ENCODE results near the gene FDX2. TPM values are rescaled to one million over a fixed set of nuclear protein-coding genes. Genes with fewer than 3 reads are reported as not detected.
"Not testable (repeated sequence)": the region's sequence is repeated elsewhere in the genome, so short reads cannot be mapped to it uniquely, and the experiment has no call there.

Gene FDX2
- total and polyA plus RNA-seq, 7 experiments from 2014 or later, result 5.7 to 19.4 (median 10.2) TPM

DNA sequence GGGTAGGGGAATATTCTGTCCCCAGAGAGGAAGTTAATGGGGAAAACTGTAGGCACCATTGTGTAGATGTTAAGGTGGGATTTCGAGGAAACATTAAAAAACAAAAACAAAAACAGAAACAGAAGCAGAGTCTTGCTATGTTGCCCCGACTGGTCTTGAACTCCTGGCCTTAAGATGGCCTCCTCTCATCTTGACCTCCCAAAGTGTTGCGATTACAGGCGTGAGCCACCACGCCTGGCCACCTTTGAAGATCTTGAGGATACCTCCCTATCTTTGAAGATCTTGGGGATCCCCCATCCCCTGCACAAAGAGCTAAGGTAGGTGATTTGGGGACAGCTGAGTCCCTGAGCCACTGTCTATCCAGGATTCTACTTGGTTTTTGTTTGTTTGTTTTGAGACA is 24.2 kb upstream of the FDX2 start:
- peaks cover 0 to 3% (median 0%) of the 10 kb centered on the region in 5 donors for H3K36me3 Mint-ChIP-seq
- ChIA-PET POLR2A (no interaction called here), CTCF (interaction anchor here (0.6 to 1.1 kb wide), 2 partner anchors 17 to 49 kb away, joined by 4 read pairs; no protein-coding TSS in a partner anchor)
- H3K27me3 ChIP-seq (ENCODE audit: control insufficient read depth in 2 of 2, insufficient read depth in 2 of 2, low read length in 2 of 2), result no peaks in the 10 kb centered on the region
- H3K9me3 ChIP-seq (ENCODE audit: control insufficient read depth in 2 of 3, low read length in 3 of 3), result no peaks in the 10 kb centered on the region
- no peak for DNase-seq
- no peak for ATAC-seq
- intact Hi-C loops (cut with micrococcal nuclease), result loop anchor here in 1 of 2 donors (1.0 kb wide), 1 partner anchor 71 kb away; no protein-coding TSS in a partner anchor
- peak overlapping the region; percentile 65 to 98 (median 95) for H3K27ac Mint-ChIP-seq
- H3K4me1 ChIP-seq (ENCODE audit: control insufficient read depth in 2 of 2, insufficient read depth in 2 of 2, low read length in 2 of 2), result peaks cover 17 to 25% of the 10 kb centered on the region in 2 donors
- H3K9me3 Mint-ChIP-seq, result no peaks in the 10 kb centered on the region
- peak overlapping the region; percentile 80 for H3K27ac ChIP-seq (ENCODE audit: low read depth, low read length)
- H3K36me3 ChIP-seq (ENCODE audit: control insufficient read depth in 2 of 3, insufficient read depth in 3 of 3, low read length in 3 of 3), result peaks cover 0 to 14% (median 0%) of the 10 kb centered on the region in 3 experiments
- peak overlapping the region; percentile 93 to 100 (median 98) for H3K4me3 Mint-ChIP-seq
- H3K4me1 Mint-ChIP-seq, result peaks cover 11 to 41% (median 30%) of the 10 kb centered on the region in 7 donors
- H3K27me3 Mint-ChIP-seq, result no peaks in the 10 kb centered on the region
- peak overlapping the region; percentile 57 for H3K4me3 ChIP-seq (ENCODE audit: low read length)

DNA sequence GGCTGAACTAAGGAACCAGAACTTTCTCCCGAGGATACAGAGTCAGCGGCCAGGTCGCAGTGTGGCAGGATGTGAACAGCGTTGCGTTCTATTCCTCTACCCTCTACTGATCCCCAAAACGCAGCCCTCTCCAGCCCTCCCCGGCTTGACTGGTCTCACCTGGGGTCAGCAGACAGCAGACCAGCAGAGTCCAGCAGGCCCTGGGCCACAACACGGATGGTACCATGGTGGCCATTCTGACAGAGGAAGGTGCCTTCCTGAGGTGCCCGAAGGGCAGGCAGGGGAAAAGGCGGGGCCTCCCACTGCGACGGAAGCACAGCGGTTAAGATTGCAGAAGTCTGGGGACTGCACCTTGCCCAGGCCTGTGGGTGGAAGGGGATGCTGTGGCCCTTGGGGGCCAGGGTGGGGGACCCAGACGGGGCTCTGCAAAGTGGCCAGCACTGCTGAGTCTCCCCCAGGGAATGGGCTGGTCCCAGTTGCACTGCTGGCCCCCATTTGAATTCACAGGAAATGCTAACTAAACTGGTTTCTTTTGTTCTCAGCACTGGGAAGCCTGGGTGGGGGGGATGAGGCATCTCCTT is 23.7 kb upstream of the FDX2 start, which contains the start of gene ICAM3:
ICAM3 (minus strand) TSS at position 245 of the 581 bp plus-strand sequence; CDS start at position 235, 10 bp downstream.
- CTCF ChIA-PET, result no interaction called here
- ATAC-seq (peak; percentile 96), DNase-seq (peak; percentile 47 to 73 (median 56))
- peaks cover 0 to 19% (median 0%) of the 10 kb centered on the region in 3 experiments for H3K36me3 ChIP-seq (ENCODE audit: control insufficient read depth in 2 of 3, insufficient read depth in 3 of 3, low read length in 3 of 3)
- peak within 1 kb of the TSS; percentile 89 to 98 (median 96) for H3K27ac Mint-ChIP-seq
- intact Hi-C loops (cut with micrococcal nuclease), result loop anchor here in 1 of 2 donors (1.0 kb wide), 1 partner anchor 70 kb away; no protein-coding TSS in a partner anchor
- no peaks in the 10 kb centered on the region for H3K27me3 ChIP-seq (ENCODE audit: control insufficient read depth in 2 of 2, insufficient read depth in 2 of 2, low read length in 2 of 2)
- H3K9me3 Mint-ChIP-seq, result no peaks in the 10 kb centered on the region
- H3K4me1 Mint-ChIP-seq, result peaks cover 11 to 46% (median 30%) of the 10 kb centered on the region in 7 donors
- no peaks in the 10 kb centered on the region for H3K27me3 Mint-ChIP-seq
- H3K27ac ChIP-seq (ENCODE audit: low read depth, low read length), result peak within 1 kb of the TSS; percentile 80
- POLR2A ChIA-PET, result no interaction called here
- H3K9me3 ChIP-seq (ENCODE audit: control insufficient read depth in 2 of 3, low read length in 3 of 3), result no peaks in the 10 kb centered on the region
- peak within 1 kb of the TSS; percentile 93 to 100 (median 98) for H3K4me3 Mint-ChIP-seq
- H3K4me1 ChIP-seq (ENCODE audit: control insufficient read depth in 2 of 2, insufficient read depth in 2 of 2, low read length in 2 of 2), result peaks cover 17 to 25% of the 10 kb centered on the region in 2 donors
- H3K36me3 Mint-ChIP-seq, result peaks cover 0 to 6% (median 0%) of the 10 kb centered on the region in 5 donors
- peak within 1 kb of the TSS; percentile 57 for H3K4me3 ChIP-seq (ENCODE audit: low read length)

- peaks cover 0 to 24% (median 0%) of the 10 kb centered on the region in 3 experiments for H3K36me3 ChIP-seq (ENCODE audit: control insufficient read depth in 2 of 3, insufficient read depth in 3 of 3, low read length in 3 of 3)
- intact Hi-C loops (cut with micrococcal nuclease), result loop anchor here in 1 of 2 donors (1.0 kb wide), 1 partner anchor 70 kb away; no protein-coding TSS in a partner anchor
- Mint-ChIP-seq H3K27me3 (no peaks in the 10 kb centered on the region), H3K4me1 (peaks cover 11 to 51% (median 35%) of the 10 kb centered on the region in 7 donors), H3K27ac (peak overlapping the region; percentile 89 to 98 (median 96)), H3K36me3 (peaks cover 0 to 6% (median 0%) of the 10 kb centered on the region in 5 donors), H3K4me3 (peak overlapping the region; percentile 93 to 100 (median 98)), H3K9me3 (no peaks in the 10 kb centered on the region)
- ChIA-PET POLR2A (no interaction called here), CTCF (interaction anchor here (0.7 to 1.4 kb wide), 2 partner anchors 78 to 79 kb away, joined by 3 to 4 read pairs; no protein-coding TSS in a partner anchor)
- peak overlapping the region; percentile 57 for H3K4me3 ChIP-seq (ENCODE audit: low read length)
- peaks cover 21 to 30% of the 10 kb centered on the region in 2 donors for H3K4me1 ChIP-seq (ENCODE audit: control insufficient read depth in 2 of 2, insufficient read depth in 2 of 2, low read length in 2 of 2)
- H3K9me3 ChIP-seq (ENCODE audit: control insufficient read depth in 2 of 3, low read length in 3 of 3), result no peaks in the 10 kb centered on the region
- peak overlapping the region; percentile 80 for H3K27ac ChIP-seq (ENCODE audit: low read depth, low read length)
- no peaks in the 10 kb centered on the region for H3K27me3 ChIP-seq (ENCODE audit: control insufficient read depth in 2 of 2, insufficient read depth in 2 of 2, low read length in 2 of 2)
- ATAC-seq, result no peak
- DNase-seq, result no peak
Measured at GRCh38 chr19:10338940-10339339, 23.1 kb upstream of the FDX2 start.

DNA sequence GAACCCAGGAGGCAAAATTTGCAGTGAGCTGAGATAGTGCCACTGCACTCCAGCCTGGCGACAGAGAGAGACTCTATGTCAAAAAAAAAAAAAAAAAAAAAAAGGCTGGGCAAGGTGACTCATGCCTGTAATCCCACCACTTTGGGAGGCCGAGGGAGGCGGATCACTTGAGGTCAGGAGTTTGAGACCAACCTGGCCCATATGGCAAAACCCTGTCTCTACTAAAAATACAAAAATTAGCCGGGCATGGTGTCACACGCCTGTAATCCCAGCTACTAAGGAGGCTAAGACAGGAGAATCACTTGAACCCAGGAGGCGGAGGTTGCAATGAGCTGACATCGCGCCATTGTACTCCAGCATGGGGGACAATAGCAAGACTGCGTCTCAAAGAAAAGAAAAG is 20.9 kb upstream of the FDX2 start:
- H3K4me3 ChIP-seq (ENCODE audit: low read length); ATAC-seq; H3K9me3 Mint-ChIP-seq; intact Hi-C loops (cut with micrococcal nuclease); H3K27me3 Mint-ChIP-seq; H3K27me3 ChIP-seq (ENCODE audit: control insufficient read depth in 2 of 2, insufficient read depth in 2 of 2, low read length in 2 of 2); H3K27ac ChIP-seq (ENCODE audit: low read depth, low read length); DNase-seq; H3K9me3 ChIP-seq (ENCODE audit: control insufficient read depth in 2 of 3, low read length in 3 of 3): not testable (repeated sequence)
- Histone ChIP-seq H3K4me1 (ENCODE audit: control insufficient read depth in 2 of 2, insufficient read depth in 2 of 2, low read length in 2 of 2) (peaks cover 33 to 45% of the 10 kb centered on the region in 2 donors), H3K36me3 (ENCODE audit: control insufficient read depth in 2 of 3, insufficient read depth in 3 of 3, low read length in 3 of 3) (peaks cover 0 to 40% (median 0%) of the 10 kb centered on the region in 3 experiments)
- peak overlapping the region in 4 of 9 donors; percentile 9 to 51 (median 30) for H3K27ac Mint-ChIP-seq
- POLR2A ChIA-PET, result interaction anchor here (0.7 to 1.7 kb wide), 2 partner anchors 20 to 199 kb away, joined by 6 to 8 read pairs; no protein-coding TSS in a partner anchor
- H3K4me1 Mint-ChIP-seq, result peaks cover 17 to 72% (median 51%) of the 10 kb centered on the region in 7 donors
- peak overlapping the region in 4 of 10 donors; percentile 16 to 93 (median 48) for H3K4me3 Mint-ChIP-seq
- H3K36me3 Mint-ChIP-seq, result peaks cover 0 to 20% (median 0%) of the 10 kb centered on the region in 5 donors
- CTCF ChIA-PET, result interaction anchor here (0.7 kb wide), 1 partner anchor 197 kb away, joined by 6 read pairs; no protein-coding TSS in a partner anchor

GRCh38 chr19:10335352-10335985 is 19.7 kb upstream of the FDX2 start:
- Mint-ChIP-seq H3K9me3 (peaks cover 0 to 2% (median 0%) of the 10 kb centered on the region in 11 donors), H3K4me3 (peak overlapping the region in 2 of 10 donors; percentile 7 to 38), H3K27me3 (no peaks in the 10 kb centered on the region), H3K27ac (peak overlapping the region in 1 of 9 donors; percentile 46), H3K4me1 (peaks cover 17 to 68% (median 51%) of the 10 kb centered on the region in 7 donors), H3K36me3 (peaks cover 0 to 20% (median 0%) of the 10 kb centered on the region in 5 donors)
- no peak overlapping the region for H3K4me3 ChIP-seq (ENCODE audit: low read length)
- intact Hi-C loops (cut with micrococcal nuclease), result no loop called here
- H3K27me3 ChIP-seq (ENCODE audit: control insufficient read depth in 2 of 2, insufficient read depth in 2 of 2, low read length in 2 of 2), result no peaks in the 10 kb centered on the region
- H3K27ac ChIP-seq (ENCODE audit: low read depth, low read length), result no peak overlapping the region
- no peak for DNase-seq
- peaks cover 34 to 45% of the 10 kb centered on the region in 2 donors for H3K4me1 ChIP-seq (ENCODE audit: control insufficient read depth in 2 of 2, insufficient read depth in 2 of 2, low read length in 2 of 2)
- ChIA-PET CTCF (no interaction called here), POLR2A (interaction anchor here (1.3 to 1.7 kb wide), 2 partner anchors 19 to 65 kb away, joined by 4 to 6 read pairs; partner anchors contain the start of gene ICAM1)
- peaks cover 0 to 44% (median under 1%) of the 10 kb centered on the region in 3 experiments for H3K36me3 ChIP-seq (ENCODE audit: control insufficient read depth in 2 of 3, insufficient read depth in 3 of 3, low read length in 3 of 3)
- ATAC-seq, result no peak
- no peaks in the 10 kb centered on the region for H3K9me3 ChIP-seq (ENCODE audit: control insufficient read depth in 2 of 3, low read length in 3 of 3)

All from naive thymus-derived CD4-positive, alpha-beta T cell (primary cell).